Heart right ventricle (tissue), 16 donors: Measurements from ENCODE around the gene WDR81. TPM values are rescaled to one million over a fixed set of nuclear protein-coding genes. Genes with fewer than 3 reads are reported as not detected.
"Not testable (repeated sequence)": the region's sequence is repeated elsewhere in the genome, so short reads cannot be mapped to it uniquely, and the experiment has no call there.

ENCODE experiments used
- ATAC-seq, 8 donors: fragments of 200-7000 bp; cut with Tn5 transposase; one replicate each; pipeline ENCODE4 v1.9.1; 2020; ENCODE audit warnings: mild to moderate bottlenecking in 8 of 8, moderate library complexity in 8 of 8, moderate number of reproducible peaks in 1 of 8
- DNase-seq, 2 donors: peaks; one replicate each; pipeline ENCODE4 v3.0.0-alpha.2; 2020
- H3K27ac ChIP-seq, 10 donors: fragments of 200-600 bp; sonication (generic) in 2 of 10; one replicate each; pipeline versions ENCODE4 v1.5.0 to v1.8.0; 2020 to 2022; ENCODE audit warnings: mild to moderate bottlenecking in 3 of 10
- H3K27me3 ChIP-seq, 7 donors: fragments of 200-600 bp; one replicate each; pipeline ENCODE4 v1.8.0; 2021 to 2022; ENCODE audit warnings: mild to moderate bottlenecking in 2 of 7
- H3K36me3 ChIP-seq, 9 donors: fragments of 200-600 bp; sonication (generic) in 1 of 9; one replicate each; pipeline versions ENCODE4 v1.5.0 to v1.8.0; 2020 to 2022; ENCODE audit warnings: mild to moderate bottlenecking in 2 of 9
- H3K4me1 ChIP-seq, 9 donors: fragments of 200-600 bp; sonication (generic) in 1 of 9; one replicate each; pipeline versions ENCODE4 v1.5.0 to v1.8.0; 2020 to 2022; ENCODE audit warnings: mild to moderate bottlenecking in 4 of 9
- H3K4me3 ChIP-seq, 10 donors: fragments of 200-600 bp; sonication (generic) in 2 of 10; one replicate each; pipeline versions ENCODE4 v1.5.0 to v1.8.0; 2020 to 2022; ENCODE audit warnings: mild to moderate bottlenecking in 7 of 10, moderate library complexity in 2 of 10
- H3K9me3 ChIP-seq, 11 donors: fragments of 200-600 bp in 10 of 11; sonication (generic) in 2 of 11; one replicate each; pipeline versions ENCODE4 v1.5.0 to v1.8.0; 2013 to 2022; ENCODE audit warnings: mild to moderate bottlenecking in 2 of 11, control low read depth in 1 of 11, moderate library complexity in 1 of 11
- WGBS, 2 donors: extraction: QIAGEN DNeasy Blood & Tissue Kit; methylation state at CpG; one replicate each; pipeline ENCODE4 v1.1.7; 2013; ENCODE audit warnings: inconsistent platforms in 1 of 2; 5-methylcytosine and 5-hydroxymethylcytosine counted together
- intact Hi-C, 10 donors: fragments of 100-400 bp; cut with DNase I; formaldehyde crosslinking; loops; one replicate each; pipeline versions ENCODE4 v1.11.1 to v1.14.2; 2022
- polyA plus RNA-seq, 2 donors: library from polyadenylated mRNA; stranded (reverse); fragments of 200-250 nt; gene quantifications; one replicate each; pipeline ENCODE4 v1.2.3, GENCODE V29; 2013
- total RNA-seq, 10 donors: library from RNA; stranded (reverse); fragmentation: NEBNext Ultra II Directional in 3 of 10; extraction: Animal tissue kit (Norgen Biotek cat#: 25700) in 3 of 10; gene quantifications; one replicate each; pipeline versions ENCODE4 v1.2.1 to v1.2.4, GENCODE V29; 2021 to 2023
- TF ChIP-seq, protein P1 (sequence below), 9 donors: fragments of 200-600 bp; sonication (generic) in 2 of 9; IDR thresholded peaks; one replicate each; pipeline versions ENCODE4 v1.5.0 to v1.8.0; 2021 to 2022; ENCODE audit warnings: antibody characterized with exemption in 9 of 9, mild to moderate bottlenecking in 5 of 9, moderate library complexity in 1 of 9
- donor health status: Arrhythmogenic right ventricular cardiomyopathy.
- donor health status: ischemic (EF 13 %, LVEDD 7.1; RV severe dilation, severe dysfunction).
- donor health status: healthy with polysubstance abuse.
- donor health status: DM: no; HTN: yes; CAD: no.
- donor health status: DM: no; HTN: no; CAD: no.
- donor health status: ischemic (EF 25% LVEDD 6.9; RV normal size, moderate dysfunction).
- donor health status: ischemic (EF 25% LVEDD 5.7; RV mildly dilated, moderate dysfunction).
- donor health status: healthy.
- donor health status: DM: yes; HTN: yes; CAD: no.
- donor health status: Ischemic cardiomyopathy.
- donor health status: ischemic (EF 35%, LVEDD 5.7; RV mildly dilated, moderate dysfunction).
- donor health status: nonischemic (EF 11% LVEDD 7.7; RV severe dilation, severe dysfunction).
- donor health status: DM: yes; HTN: yes; CAD: no.
- donor health status: PGD.
- donor health status: ischemic (EF 29% LVEDD 5.4; RV normal size, mild dysfunction).
- donor health status: nonischemic (EF 23%, LVEDD 6.1; RV moderate dilation, normal function).

The WDR81 gene
- total and polyA plus RNA-seq, 12 donors, result 7.7 to 16.9 (median 9.2) TPM

DNA sequence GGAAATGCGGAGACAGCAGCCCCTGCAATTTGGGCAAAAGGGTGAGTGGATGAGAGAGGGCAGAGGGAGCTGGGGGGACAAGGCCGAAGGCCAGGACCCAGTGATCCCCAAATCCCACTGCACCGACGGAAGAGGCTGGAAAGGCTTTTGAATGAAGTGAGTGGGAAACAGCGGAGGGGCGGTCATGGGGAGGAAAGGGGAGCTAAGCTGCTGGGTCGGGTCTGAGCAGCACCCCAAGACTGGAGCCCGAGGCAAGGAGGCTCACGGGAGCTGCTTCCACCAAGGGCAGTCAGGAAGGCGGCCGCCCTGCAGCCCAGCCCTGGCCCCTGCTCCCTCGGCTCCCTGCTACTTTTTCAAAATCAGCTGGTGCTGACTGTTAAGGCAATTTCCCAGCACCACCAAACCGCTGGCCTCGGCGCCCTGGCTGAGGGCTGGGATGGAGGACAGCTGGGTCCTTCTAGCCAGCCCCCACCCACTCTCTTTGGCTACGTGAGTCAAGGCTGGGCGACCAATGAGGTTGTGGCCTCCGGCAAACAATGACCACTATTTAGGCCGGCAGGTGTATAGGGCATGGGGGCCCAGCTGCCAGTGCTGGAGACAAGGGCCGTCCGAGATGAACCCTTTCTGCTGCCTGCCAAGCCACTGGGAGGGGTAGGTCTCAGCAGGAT, 37.9 kb downstream of the WDR81 start:
- no peaks in the 10 kb centered on the region for H3K27me3 ChIP-seq
- DNase-seq, result peak; percentile 44 to 59
- no peaks in the 10 kb centered on the region for H3K36me3 ChIP-seq
- 57 to 66% methylated on average over 21 of the region's 21 CpGs for WGBS, 2 donors
- intact Hi-C loops, result no loop called here
- TF ChIP-seq, protein P1, sequence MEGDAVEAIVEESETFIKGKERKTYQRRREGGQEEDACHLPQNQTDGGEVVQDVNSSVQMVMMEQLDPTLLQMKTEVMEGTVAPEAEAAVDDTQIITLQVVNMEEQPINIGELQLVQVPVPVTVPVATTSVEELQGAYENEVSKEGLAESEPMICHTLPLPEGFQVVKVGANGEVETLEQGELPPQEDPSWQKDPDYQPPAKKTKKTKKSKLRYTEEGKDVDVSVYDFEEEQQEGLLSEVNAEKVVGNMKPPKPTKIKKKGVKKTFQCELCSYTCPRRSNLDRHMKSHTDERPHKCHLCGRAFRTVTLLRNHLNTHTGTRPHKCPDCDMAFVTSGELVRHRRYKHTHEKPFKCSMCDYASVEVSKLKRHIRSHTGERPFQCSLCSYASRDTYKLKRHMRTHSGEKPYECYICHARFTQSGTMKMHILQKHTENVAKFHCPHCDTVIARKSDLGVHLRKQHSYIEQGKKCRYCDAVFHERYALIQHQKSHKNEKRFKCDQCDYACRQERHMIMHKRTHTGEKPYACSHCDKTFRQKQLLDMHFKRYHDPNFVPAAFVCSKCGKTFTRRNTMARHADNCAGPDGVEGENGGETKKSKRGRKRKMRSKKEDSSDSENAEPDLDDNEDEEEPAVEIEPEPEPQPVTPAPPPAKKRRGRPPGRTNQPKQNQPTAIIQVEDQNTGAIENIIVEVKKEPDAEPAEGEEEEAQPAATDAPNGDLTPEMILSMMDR (IDR thresholded peaks at IDR 0.05), result no peak
- ATAC-seq, result peak; percentile 35 to 75 (median 68)
- H3K9me3 ChIP-seq, result no peaks in the 10 kb centered on the region
- peak overlapping the region; percentile 52 to 90 (median 80) for H3K27ac ChIP-seq
- H3K4me1 ChIP-seq, result peaks cover 0 to 54% (median 14%) of the 10 kb centered on the region in 9 donors
- peak overlapping the region in 9 of 10 donors; percentile 34 to 60 (median 53) for H3K4me3 ChIP-seq

- TF ChIP-seq, protein P1 (IDR thresholded peaks at IDR 0.05), result no peak
- WGBS, 2 donors, result 63 to 66% methylated on average over 22 of the region's 22 CpGs
- intact Hi-C loops, result no loop called here
- ATAC-seq (peak; percentile 39 to 71 (median 56)), DNase-seq (peak; percentile 43 to 50)
- Histone ChIP-seq H3K27ac (peak overlapping the region; percentile 52 to 90 (median 80)), H3K27me3 (no peaks in the 10 kb centered on the region), H3K4me1 (peaks cover 0 to 54% (median 14%) of the 10 kb centered on the region in 9 donors), H3K36me3 (no peaks in the 10 kb centered on the region), H3K4me3 (peak overlapping the region in 9 of 10 donors; percentile 34 to 60 (median 53)), H3K9me3 (no peaks in the 10 kb centered on the region)
These were observed 38.7 kb downstream of the WDR81 start for GRCh38 chr17:1762901-1763898.

GRCh38 chr17:1764284-1764683, 39.8 kb downstream of the WDR81 start:
- peak; percentile 66 to 71 for DNase-seq
- no peaks in the 10 kb centered on the region for H3K9me3 ChIP-seq
- peak; percentile 67 to 75 (median 70) for ATAC-seq
- H3K4me3 ChIP-seq, result peak overlapping the region in 7 of 10 donors; percentile 38 to 60 (median 53)
- 34 to 43% methylated on average over 11 of the region's 11 CpGs for WGBS, 2 donors
- H3K27ac ChIP-seq, result peak overlapping the region; percentile 43 to 90 (median 80)
- H3K36me3 ChIP-seq, result no peaks in the 10 kb centered on the region
- TF ChIP-seq, protein P1 (IDR thresholded peaks at IDR 0.05), result no peak
- peaks cover 0 to 47% (median 14%) of the 10 kb centered on the region in 9 donors for H3K4me1 ChIP-seq
- intact Hi-C loops, result no loop called here
- H3K27me3 ChIP-seq, result no peaks in the 10 kb centered on the region

- DNase-seq, H3K36me3 ChIP-seq, H3K4me3 ChIP-seq, H3K27me3 ChIP-seq, intact Hi-C loops, H3K9me3 ChIP-seq: not testable (repeated sequence)
- H3K27ac ChIP-seq, result peak overlapping the region; percentile 43 to 90 (median 80)
- H3K4me1 ChIP-seq, result peaks cover 0 to 43% (median 14%) of the 10 kb centered on the region in 9 donors
- 85 to 86% methylated on average over 7 of the region's 7 CpGs for WGBS, 2 donors
- ATAC-seq, result peak in 3 of 8 donors; percentile 18 to 35 (median 33)
These were observed 40.2 kb downstream of the WDR81 start for GRCh38 chr17:1764705-1765104.
